Fibroblast of the aortic adventitia (primary cell): ENCODE data around the gene LDAH. TPM values are rescaled to one million over a fixed set of nuclear protein-coding genes. Genes with fewer than 3 reads are reported as not detected.

Experiments
- DNase-seq: peaks from one replicate; pipeline ENCODE4 v3.0.0-alpha.2; 2010; ENCODE audit warnings: low read depth
- H3K4me3 ChIP-seq: 2 replicates; pipeline ENCODE4 v1.5.1; 2011; ENCODE audit warnings: low read depth, mild to moderate bottlenecking, control low read depth, low read length, moderate library complexity
- total RNA-seq: library from RNA; depleted of rRNA; stranded (reverse); fragments of >200 nt; gene quantifications from 2 replicates; pipeline ENCODE4 v1.2.3, GENCODE V29; 2012; ENCODE audit warnings: low replicate concordance
- TF ChIP-seq, protein P1 (sequence below): IDR thresholded peaks from 2 replicates; pipeline ENCODE4 v1.5.1; 2011; ENCODE audit warnings: mild to moderate bottlenecking, low read length, control low read depth, inconsistent platforms; ENCODE audit not compliant: insufficient read depth

Gene LDAH
- total RNA-seq, 1 donor = 21.8 TPM

DNA sequence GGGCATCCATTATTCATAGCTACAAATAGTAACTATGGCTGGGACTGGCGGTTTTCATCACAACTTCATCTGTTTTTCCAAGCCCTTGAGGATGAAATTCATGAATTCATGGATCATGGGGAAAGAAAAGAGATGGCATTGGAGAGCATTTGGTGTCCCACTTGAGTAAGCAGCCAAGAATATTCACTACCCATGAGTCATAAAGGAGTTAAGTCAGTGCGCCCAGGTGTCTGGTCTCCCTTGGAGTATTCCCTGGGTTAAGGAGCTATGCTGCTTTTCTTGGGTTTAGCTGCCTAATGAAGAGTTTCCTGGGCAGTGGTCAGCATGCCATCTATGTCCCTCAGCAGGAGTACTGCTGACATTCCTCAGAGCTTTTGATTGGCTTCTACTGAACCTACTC lies 21.3 kb upstream of the LDAH start:
- TF ChIP-seq, protein P1, sequence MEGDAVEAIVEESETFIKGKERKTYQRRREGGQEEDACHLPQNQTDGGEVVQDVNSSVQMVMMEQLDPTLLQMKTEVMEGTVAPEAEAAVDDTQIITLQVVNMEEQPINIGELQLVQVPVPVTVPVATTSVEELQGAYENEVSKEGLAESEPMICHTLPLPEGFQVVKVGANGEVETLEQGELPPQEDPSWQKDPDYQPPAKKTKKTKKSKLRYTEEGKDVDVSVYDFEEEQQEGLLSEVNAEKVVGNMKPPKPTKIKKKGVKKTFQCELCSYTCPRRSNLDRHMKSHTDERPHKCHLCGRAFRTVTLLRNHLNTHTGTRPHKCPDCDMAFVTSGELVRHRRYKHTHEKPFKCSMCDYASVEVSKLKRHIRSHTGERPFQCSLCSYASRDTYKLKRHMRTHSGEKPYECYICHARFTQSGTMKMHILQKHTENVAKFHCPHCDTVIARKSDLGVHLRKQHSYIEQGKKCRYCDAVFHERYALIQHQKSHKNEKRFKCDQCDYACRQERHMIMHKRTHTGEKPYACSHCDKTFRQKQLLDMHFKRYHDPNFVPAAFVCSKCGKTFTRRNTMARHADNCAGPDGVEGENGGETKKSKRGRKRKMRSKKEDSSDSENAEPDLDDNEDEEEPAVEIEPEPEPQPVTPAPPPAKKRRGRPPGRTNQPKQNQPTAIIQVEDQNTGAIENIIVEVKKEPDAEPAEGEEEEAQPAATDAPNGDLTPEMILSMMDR = no peak
- H3K4me3 ChIP-seq = no peak overlapping the region
- no peak for DNase-seq

DNA sequence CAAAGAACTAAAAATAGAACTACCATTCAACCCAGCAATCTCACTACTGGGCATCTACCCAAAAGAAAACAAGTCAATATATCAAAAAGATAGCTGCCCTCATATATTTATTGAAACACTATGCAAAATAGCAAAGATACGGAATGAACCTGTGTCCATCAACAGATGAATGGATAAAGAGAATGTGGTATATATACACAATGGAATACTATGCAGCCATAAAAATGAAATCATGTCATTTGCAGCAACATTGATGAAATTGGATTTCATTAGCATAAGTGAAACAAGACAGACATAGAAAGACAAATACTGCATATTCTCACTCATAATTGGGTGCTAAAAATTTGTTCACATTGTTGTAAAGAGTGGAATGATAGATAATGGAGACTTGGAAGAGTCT lies 16.2 kb upstream of the LDAH start:
- no peak overlapping the region for H3K4me3 ChIP-seq
- TF ChIP-seq, protein P1 = no peak
- DNase-seq = no peak

DNA sequence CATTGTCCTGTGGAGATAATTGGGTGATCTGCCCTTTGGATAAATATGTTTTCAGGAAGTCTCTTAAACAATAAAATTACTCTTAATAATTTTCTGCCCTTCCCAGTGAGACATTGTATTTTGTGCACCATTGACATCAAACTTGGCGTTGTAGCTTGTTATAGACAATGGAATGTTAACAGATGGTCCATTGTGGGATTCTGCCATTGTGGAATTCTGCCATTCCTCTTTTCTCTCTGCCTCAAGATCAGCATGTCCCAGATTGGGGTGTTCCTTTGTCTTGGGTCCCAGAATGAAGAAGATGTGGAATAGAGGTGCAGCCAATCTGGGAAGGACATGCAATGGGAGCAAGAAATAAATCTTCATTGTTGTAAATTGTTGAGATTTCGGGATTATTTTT lies 15.1 kb upstream of the LDAH start:
- TF ChIP-seq, protein P1 = no peak
- no peak for DNase-seq
- no peak overlapping the region for H3K4me3 ChIP-seq

DNA sequence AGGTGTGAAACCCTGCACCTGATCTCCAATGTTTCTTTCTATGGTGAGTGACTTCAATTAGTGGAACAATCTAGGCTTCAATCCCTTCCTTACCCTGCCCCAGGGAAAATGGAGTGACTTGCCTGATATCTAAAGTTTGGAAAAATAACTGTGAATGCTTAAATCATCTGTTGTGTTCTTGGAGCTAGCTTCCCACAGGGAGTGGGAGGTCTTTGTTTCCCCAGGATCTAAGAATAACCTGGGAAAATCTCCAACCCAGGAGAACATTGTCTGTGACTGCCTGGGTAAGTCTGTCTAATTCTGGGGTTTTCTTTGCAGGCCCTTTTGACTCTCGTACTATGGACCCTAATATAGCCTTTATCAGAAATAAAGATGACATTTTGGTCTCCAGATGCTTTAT lies 13.6 kb upstream of the LDAH start:
- no peak for DNase-seq
- H3K4me3 ChIP-seq = no peak overlapping the region
- TF ChIP-seq, protein P1 = no peak

DNA sequence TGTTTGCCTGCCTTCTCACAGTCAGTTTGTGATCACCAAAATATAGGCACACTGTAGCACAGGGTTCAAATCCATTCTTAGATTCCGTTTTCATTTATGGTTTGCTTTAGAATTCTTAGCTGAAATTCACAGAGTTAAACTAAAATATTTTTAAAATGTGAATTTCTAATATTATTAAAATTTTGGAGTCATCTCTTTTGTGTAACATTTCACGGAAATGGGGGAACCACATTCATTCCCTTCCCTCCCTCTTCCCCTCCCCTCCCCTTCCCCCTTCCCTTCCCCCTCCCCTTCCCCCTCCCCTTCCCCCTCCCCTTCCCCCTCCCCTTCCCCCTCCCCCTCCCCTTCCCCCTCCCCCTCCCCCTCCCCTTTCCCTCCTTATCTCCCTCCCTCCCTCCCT lies 11.4 kb upstream of the LDAH start:
- no peak for DNase-seq
- H3K4me3 ChIP-seq = no peak overlapping the region
- TF ChIP-seq, protein P1 = no peak

DNA sequence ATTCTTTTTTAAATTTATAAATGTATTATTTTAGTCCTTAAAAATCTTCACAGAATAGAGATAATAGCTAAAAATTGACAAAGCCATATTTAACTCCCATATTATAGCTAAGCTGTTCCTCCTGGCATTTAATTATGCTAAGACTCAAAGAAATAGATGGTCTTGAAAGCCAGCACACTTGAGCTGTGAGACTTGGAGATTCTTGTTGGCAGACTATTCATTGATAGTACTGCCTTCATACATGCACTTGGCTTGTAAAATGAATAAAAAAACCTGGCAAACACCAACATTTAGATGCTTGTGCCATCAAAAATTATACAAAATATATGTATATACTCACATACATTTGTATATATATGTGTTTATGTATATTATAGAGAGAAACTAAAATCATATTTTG lies 9.7 kb upstream of the LDAH start:
- DNase-seq = no peak
- TF ChIP-seq, protein P1 = no peak
- no peak overlapping the region for H3K4me3 ChIP-seq

DNA sequence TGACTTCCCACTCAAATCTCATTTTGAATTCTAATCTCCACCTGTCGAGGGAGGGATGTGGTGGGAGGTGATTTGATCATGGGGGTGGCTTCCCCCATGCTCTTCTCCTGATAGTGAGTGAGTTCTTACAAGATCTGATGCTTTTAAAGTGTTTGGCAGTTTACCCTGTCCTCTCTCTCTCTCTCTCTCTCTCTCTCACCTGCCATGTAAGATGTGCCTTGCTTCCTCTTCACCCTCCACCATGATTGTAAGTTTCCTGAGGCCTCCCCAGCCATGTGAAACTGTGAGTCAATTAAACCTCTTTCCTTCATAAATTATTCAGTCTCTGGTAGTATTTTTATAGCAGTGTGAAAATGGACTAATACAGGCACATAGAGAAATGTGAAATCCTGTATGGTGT lies 7.0 kb upstream of the LDAH start:
- DNase-seq = no peak
- TF ChIP-seq, protein P1 = no peak
- H3K4me3 ChIP-seq = no peak overlapping the region
